ENCODE results near the gene C10orf88. TPM values are rescaled to one million over a fixed set of nuclear protein-coding genes. Genes with fewer than 3 reads are reported as not detected.

The C10orf88 gene
- total and polyA plus RNA-seq, 2 of the 13 experiments (the other 11 are each of a cell fraction or from before 2014, with no cell fraction given): 4.6 to 11.8 TPM

GRCh38 chr10:122980209-122981065 is 26.4 kb upstream of the C10orf88 start, which contains the start of gene PSTK:
Gene PSTK (plus strand): TSS chr10:122980401. CDS start chr10:122980480, 79 bp downstream.
- BruUV-seq (replicated peaks): TSS peak; percentile 94
- Histone ChIP-seq H3K4me1 (ENCODE audit: insufficient read depth, low read length) (peaks cover 28% of the 10 kb centered on the region), H3K9ac (ENCODE audit: insufficient read depth, low read depth, low read length) (peak within 1 kb of the TSS; percentile 94), H3K9me3 (ENCODE audit: low read length) (no peaks in the 10 kb centered on the region), H3K27ac (ENCODE audit: extremely low read length, insufficient read depth, low read length) (peak within 1 kb of the TSS; percentile 97), H3K4me3 (replicated peaks in 1 of 3; ENCODE audit: insufficient read depth in 1 of 3, low read depth in 2 of 3, low read length in 3 of 3) (peak within 1 kb of the TSS; percentile 72 to 95 (median 72)), H3K36me3 (replicated peaks in 1 of 2; ENCODE audit: control insufficient read depth in 1 of 2, insufficient read depth in 2 of 2, low read length in 2 of 2) (peaks cover 1 to 15% of the 10 kb centered on the region in 2 experiments; a peak in 2 of 5 replicates), H3K4me2 (ENCODE audit: low read depth, low read length) (peak within 1 kb of the TSS; percentile 100), H3K79me2 (ENCODE audit: insufficient read depth, low read length) (no peaks in the 10 kb centered on the region), H2AFZ (ENCODE audit: low read length) (peak within 1 kb of the TSS; percentile 58), H3K27me3 (ENCODE audit: control insufficient read depth in 1 of 2, insufficient read depth in 2 of 2, low read length in 2 of 2) (no peaks in the 10 kb centered on the region; a peak in 1 of 5 replicates), H4K20me1 (ENCODE audit: insufficient read depth, low read length) (no peaks in the 10 kb centered on the region)
- CTCF ChIA-PET (ENCODE audit: low intra/inter-chr PET ratio, low total read pairs): no interaction called here
- no peak for FAIRE-seq
- WGBS (ENCODE audit: low lambda C conversion rate): 6% methylated on average over 5 of the region's 73 CpGs
- in situ Hi-C loops (cut with HindIII; ENCODE audit: extremely low pct_ligation_motif_present, low pct_unique_long_range_greater_than_20kb) (no loop called here), intact Hi-C loops (cut with micrococcal nuclease; ENCODE audit: unreplicated experiment) (no loop called here)
- POLR2A ChIA-PET: interaction anchor here (0.9 to 6.4 kb wide), 9 partner anchors 9 to 173 kb away, joined by 3 to 37 read pairs (median 6); partner anchors contain the start of genes ACADSB, BUB3, C10orf88 and IKZF5
- peak; percentile 96 for ATAC-seq
- DNase-seq (ENCODE audit: low spot score): peak; percentile 81
- no peak for TF ChIP-seq U2AF1 (optimal IDR thresholded peaks at IDR 0.05; ENCODE audit: low read depth, low read length)
- TF ChIP-seq ZMYM4 (CRISPR knock-in tag; IDR thresholded peaks at IDR 0.05): peak; percentile 92
- TF ChIP-seq ZEB1 (IDR thresholded peaks at IDR 0.05; ENCODE audit: insufficient replicate concordance, low read depth): no peak
- peak; percentile 96 for TF ChIP-seq ZNF33A (CRISPR knock-in tag; IDR thresholded peaks at IDR 0.05; ENCODE audit: borderline replicate concordance)
- peak; percentile 48; the same call in 1 of the 2 replicates for TF ChIP-seq SKIL (CRISPR knock-in tag; IDR thresholded peaks at IDR 0.05; ENCODE audit: borderline replicate concordance)
- no peak for TF ChIP-seq RFX3 (CRISPR knock-in tag; IDR thresholded peaks at IDR 0.05)
- TF ChIP-seq ZSCAN25 (CRISPR knock-in tag; IDR thresholded peaks at IDR 0.05): 0 out of 2 replicates have a peak, but pooled peaks have one; percentile 36
- TF ChIP-seq ZNF274 (CRISPR knock-in tag; IDR thresholded peaks at IDR 0.05): peak; percentile 85
- peak; percentile 87 for TF ChIP-seq ZFY (CRISPR knock-in tag; IDR thresholded peaks at IDR 0.05)
- TF ChIP-seq RNF2 (conservative IDR thresholded peaks at IDR 0.05; ENCODE audit: low read depth): peak; percentile 95
- 0 out of 4 replicates have a peak, but pooled peaks of 1 of the 2 experiments have one; percentile 16 for TF ChIP-seq EP300 (IDR thresholded peaks at IDR 0.05; ENCODE audit: low read depth in 2 of 2, low read length in 2 of 2)
- no peak; the same call in 1 of the 2 replicates for TF ChIP-seq EP300 (CRISPR knock-in tag; IDR thresholded peaks at IDR 0.05; ENCODE audit: borderline replicate concordance)
- peak; percentile 69 for TF ChIP-seq ZNF18 (CRISPR knock-in tag; IDR thresholded peaks at IDR 0.05; ENCODE audit: insufficient replicate concordance)
- TF ChIP-seq PRDM4 (CRISPR knock-in tag; IDR thresholded peaks at IDR 0.05; ENCODE audit: borderline replicate concordance): no peak
- TF ChIP-seq ZMYM2 (CRISPR knock-in tag; IDR thresholded peaks at IDR 0.05): 0 out of 2 replicates have a peak, but pooled peaks have one; percentile 20
- no peak for TF ChIP-seq ZNF850 (CRISPR knock-in tag; conservative IDR thresholded peaks at IDR 0.05)
- peak; percentile 67; the same call in 1 of the 2 replicates for TF ChIP-seq YEATS2 (CRISPR knock-in tag; IDR thresholded peaks at IDR 0.05; ENCODE audit: borderline replicate concordance)

All from HepG2 (cell line).